Posterior cingulate gyrus (tissue), 11 donors: ENCODE data around the gene CEP41.
"Not testable (repeated sequence)": the region's sequence is repeated elsewhere in the genome, so short reads cannot be mapped to it uniquely, and the experiment has no call there.

Experiments used
- DNase-seq, 10 donors: peaks; one replicate each; pipeline versions ENCODE4 v3.0.0 to v3.0.0-alpha.2; 2020 to 2021; ENCODE audit warnings: mixed read lengths in 3 of 10
- intact Hi-C: fragments of 100-400 bp; cut with DNase I; formaldehyde crosslinking; loops from one replicate; pipeline ENCODE4 v1.15.1; 2023

CEP41 gene

DNA sequence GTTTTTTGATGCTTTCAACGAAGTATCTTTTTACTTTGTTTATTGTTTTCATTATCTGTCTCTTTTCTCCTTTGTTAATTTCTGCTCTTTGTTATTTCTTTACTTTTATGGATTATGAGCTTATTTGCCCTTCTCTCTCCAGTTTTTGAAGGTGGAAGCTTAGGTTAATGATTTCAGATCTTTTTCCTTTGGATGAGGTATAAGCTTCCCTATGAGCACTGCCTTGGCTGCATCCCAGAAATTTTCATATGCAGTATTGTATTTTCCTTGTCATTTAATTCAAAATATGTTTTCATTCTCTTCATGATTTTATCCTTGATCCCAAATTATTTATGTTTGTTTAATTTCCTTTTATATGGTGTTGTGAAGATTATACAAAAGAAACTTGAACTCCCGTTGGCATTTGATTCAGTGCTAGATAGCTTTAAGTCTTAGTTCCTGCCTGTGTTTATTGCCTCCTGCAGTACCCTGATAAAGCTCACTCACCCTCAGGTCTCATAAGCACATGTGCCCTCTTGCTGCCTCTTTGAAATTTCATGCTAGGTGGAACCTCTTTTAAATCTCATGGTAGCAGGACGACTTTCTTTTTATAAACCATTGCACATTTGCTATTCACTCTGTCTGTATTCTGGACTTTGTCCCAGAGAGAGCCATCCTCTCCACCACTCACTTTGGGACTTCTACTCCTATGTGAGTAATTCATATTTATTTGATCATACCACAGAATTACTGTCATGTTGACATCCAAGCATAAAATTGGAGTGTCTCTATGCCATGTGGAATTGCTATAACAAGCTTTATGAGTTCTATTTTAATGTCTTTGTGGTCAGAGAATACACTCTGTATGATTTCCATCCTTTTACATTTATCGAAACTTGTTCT is 23.0 kb upstream of the CEP41 start:
- intact Hi-C loops = no loop called here
- no peak for DNase-seq

DNA sequence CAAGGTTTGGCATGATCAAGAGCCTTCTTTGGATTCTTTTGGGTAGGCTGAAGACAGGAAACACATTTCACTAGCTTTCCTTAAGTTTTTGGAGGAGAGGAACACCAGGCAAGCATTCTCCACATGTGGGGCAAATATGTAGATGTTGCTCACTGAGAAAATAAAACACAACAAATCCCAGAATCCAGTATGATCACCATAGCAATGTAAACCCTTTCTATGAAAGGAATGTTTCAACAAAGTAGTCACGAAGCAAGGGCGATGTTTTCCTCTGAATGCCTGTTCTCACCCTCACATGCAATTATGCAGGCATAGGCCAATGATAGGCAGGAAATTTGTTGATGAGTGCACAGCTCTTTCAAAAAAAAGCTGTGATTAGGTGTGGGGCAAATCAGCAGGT is 20.5 kb upstream of the CEP41 start:
- DNase-seq = no peak
- intact Hi-C loops = no loop called here

DNA sequence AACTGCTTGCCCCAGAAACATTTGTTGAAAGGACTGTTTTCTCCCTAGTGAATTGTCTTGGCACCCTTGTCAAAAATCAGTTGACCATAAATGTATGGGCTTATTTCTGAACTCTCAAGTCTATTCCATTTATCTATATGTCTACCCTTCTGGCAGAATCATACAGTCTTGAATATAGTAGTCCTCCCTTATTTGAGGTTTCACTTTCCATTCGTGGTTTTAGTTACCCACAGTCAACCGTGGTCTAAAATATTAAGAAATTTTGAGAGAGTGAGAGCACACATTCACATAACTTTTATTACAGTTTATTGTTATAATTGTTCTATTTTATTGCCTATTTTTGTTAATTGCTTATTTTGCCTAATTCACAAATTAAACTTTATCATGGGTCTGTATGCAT is 17.4 kb upstream of the CEP41 start:
- intact Hi-C loops = no loop called here
- no peak for DNase-seq

DNA sequence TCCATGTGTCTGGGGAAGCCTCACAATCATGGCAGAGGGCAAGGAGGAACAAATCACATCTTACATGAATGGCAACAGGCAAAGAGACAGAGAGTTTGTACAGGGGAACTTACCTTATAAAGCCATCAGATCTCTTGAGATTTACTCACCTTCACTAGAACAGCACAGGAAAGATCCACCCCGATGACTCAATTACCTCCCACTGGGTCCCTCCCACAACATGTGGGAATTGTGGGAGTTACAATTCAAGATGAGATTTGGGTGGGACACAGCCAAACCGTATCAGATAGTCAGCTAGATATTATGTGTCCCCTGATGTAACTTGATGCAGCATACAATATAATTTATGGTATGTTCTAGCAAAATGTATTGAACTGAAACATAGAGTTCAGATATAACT is 14.1 kb upstream of the CEP41 start:
- DNase-seq = no peak
- intact Hi-C loops = no loop called here

DNA sequence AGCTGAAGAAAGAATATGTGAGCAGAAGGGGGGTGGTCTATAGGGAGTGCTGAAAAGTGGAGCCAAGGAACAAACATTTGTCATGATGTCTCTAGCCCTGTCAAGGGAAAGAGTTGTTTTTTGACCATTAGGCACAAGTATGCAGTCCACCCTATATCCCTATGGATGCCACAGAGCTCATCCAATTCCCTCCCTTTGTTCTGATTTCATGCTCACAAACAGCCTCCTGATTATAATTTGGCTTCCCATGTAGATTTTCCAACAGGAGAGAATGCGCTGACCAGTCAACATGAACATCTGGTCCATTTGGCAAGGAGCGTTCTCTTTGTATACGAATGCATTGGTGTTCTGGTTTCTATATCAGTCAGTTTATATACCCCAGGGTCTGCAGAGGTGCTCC is 12.1 kb upstream of the CEP41 start:
- no peak for DNase-seq
- intact Hi-C loops = no loop called here

GRCh38 chr7:130451344-130451743 is 10.5 kb upstream of the CEP41 start:
- DNase-seq, intact Hi-C loops: not testable (repeated sequence)

GRCh38 chr7:130446259-130446658 is 5.4 kb upstream of the CEP41 start:
- intact Hi-C loops = no loop called here

GRCh38 chr7:130444751-130445407 is 4.1 kb upstream of the CEP41 start:
- DNase-seq = no peak
- intact Hi-C loops = loop anchor here (5.0 kb wide), 1 partner anchor 42 kb away; no protein-coding TSS in a partner anchor

More at GRCh38 chr7:130446259-130446658, 5.4 kb upstream of the CEP41 start:
- no peak for DNase-seq

GRCh38 chr7:130444234-130444633 is 3.4 kb upstream of the CEP41 start:
- no peak for DNase-seq
- intact Hi-C loops = loop anchor here (5.0 kb wide), 1 partner anchor 43 kb away; no protein-coding TSS in a partner anchor

DNA sequence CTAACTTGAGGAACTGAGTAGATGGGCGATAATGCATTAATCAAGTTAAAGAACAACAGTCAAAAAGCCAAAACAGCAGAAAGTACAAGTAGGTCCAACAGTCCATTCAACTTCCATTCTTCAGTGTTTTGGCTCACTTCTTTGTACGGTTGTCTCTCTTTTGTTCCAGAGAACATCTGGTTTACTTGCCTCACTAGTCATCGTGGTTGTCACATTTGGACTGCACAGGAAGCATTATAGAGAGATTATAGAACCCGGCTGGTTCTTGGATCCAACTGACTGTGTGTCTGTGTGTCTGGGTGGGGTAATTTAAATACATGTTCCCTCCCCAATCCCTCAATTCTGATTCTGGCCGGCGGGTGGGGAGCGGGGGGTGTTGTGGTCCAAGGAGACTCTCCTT is 1.8 kb upstream of the CEP41 start:
- DNase-seq = peak in 1 of 10 donors; percentile 52
- intact Hi-C loops = loop anchor here (5.0 kb wide), 1 partner anchor 45 kb away; no protein-coding TSS in a partner anchor

- no peak for DNase-seq
- intact Hi-C loops = loop anchor here (5.0 kb wide), 1 partner anchor 46 kb away; no protein-coding TSS in a partner anchor
Measured at GRCh38 chr7:130441408-130441869, 623 bp upstream of the CEP41 start.

DNA sequence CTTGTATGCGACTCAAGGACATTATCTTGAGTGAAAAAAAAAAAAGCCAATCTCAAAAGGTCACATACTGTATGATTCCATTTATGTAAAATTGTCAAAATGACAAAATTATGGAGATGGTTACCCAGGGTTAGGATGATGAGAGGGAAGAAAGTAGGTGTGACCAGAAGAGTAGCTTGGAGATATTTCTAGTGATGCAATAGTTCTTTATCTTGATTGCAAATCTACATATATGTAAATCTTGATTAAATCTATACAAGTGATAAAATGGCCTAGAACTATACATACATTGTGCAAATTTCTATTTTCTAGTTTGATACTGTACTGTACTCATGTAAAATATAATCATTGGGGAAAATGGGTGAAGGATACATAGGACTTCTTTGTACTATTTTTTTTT is 4.6 kb downstream of the CEP41 start:
- intact Hi-C loops = no loop called here
- no peak for DNase-seq

- intact Hi-C loops = no loop called here
- DNase-seq = no peak
Measured at GRCh38 chr7:130435311-130435854, 5.4 kb downstream of the CEP41 start.

DNA sequence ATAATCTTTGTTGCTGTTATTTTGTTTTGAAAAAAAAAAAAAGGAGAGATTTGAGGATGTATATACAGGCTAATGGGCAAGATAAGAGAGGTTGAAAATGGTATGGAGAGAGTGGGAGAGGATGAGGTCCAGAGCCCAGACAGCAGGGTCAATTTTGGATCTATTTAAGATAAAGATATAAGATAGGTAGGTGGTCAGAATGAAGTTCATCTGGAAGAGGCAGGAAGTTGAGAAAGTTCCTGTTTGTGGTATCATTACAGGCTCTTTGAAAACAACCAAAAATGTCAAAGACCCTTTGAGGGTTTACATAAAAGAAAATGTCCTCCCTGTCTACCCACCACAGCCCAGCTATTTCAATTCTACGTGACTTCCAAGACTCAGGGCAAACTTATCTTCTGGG is 7.5 kb downstream of the CEP41 start:
- no peak for DNase-seq
- intact Hi-C loops = no loop called here

- intact Hi-C loops = no loop called here
Measured at GRCh38 chr7:130432886-130433285, 7.9 kb downstream of the CEP41 start.

GRCh38 chr7:130430841-130431666 is 9.8 kb downstream of the CEP41 start:
- intact Hi-C loops = no loop called here
- peak in 2 of 10 donors; percentile 73 to 84 for DNase-seq

More at GRCh38 chr7:130432886-130433285, 7.9 kb downstream of the CEP41 start:
- no peak for DNase-seq

DNA sequence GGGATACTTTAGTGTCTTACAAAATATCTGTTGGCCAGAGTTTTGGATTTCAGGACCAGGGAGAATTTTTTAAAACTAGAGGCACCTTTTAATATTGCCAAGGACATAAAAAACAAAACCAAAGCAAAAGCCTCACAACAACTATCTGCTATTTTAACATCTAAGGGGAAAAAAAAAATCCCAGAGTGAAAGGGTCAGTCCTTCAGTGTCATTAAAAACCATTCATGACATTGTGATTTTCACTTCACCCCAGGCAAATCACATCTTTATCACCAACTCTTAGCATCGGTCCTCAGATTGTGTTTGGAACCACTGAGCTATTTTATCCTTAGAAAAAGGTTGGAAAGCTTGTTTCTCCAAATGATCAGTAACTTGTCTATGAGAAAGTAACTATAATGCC is 10.7 kb downstream of the CEP41 start:
- intact Hi-C loops = no loop called here

DNA sequence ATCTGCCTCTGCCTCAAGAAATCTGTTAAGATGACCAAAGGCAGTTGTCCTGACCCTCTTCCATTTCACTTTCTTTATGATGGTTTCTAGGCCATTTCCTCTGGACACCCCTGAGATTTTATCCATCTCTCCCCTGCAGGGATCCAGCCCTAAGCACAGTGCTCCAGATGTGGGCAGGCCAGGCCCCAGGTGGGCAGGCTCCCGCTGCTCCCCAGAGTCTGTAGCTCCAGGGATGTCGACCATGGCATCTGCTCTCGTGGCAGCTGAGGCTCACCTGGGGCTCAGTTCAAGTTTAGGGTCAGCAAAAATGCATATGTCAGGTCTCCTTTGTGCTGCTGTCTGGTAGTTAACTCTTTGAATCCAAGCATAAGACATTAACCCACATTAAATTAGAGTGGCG is 11.8 kb downstream of the CEP41 start:
- intact Hi-C loops = no loop called here
- no peak for DNase-seq

More for the DNA sequence above, 10.7 kb downstream of the CEP41 start:
- no peak for DNase-seq

DNA sequence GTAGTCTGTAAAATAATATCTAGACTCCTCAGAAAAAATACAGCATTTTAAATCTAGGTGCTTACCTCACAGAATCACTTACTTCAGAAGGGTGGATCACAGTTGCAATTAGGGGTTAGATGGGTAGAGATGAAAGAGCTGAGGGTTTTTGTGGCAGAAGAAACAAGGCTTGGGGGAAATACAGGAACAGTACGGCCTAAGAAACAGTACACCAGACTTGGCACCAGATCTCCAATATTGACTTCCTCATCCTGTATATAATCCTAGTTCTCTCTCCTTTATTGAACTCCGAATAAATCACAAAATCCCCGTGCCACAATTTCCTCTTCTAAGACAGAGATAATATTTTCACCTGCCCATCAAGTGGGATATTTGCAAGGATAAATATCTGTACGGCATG is 14.3 kb downstream of the CEP41 start:
- no peak for DNase-seq
- intact Hi-C loops = no loop called here

DNA sequence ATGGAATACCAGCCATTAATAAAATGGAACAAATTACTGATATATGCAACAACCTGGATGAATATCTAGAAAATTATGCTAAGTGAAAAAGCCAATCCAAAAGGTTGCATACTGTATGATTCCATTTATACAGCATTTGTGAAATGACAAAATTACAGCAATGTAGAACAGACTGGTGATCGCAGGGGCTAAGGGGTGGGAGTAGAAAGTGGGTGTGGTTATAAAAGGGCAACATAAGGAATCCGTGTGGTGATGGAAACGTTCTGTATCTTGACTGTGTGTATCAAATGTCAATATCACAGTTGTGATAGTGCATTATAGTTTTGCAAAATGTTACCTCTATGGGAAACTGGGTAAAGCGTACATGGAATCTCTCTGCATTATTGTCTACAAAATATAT is 15.0 kb downstream of the CEP41 start:
- intact Hi-C loops = no loop called here

More for the DNA sequence above, 15.0 kb downstream of the CEP41 start:
- DNase-seq = no peak
